GM12873 (cell line): Measurements from ENCODE around the gene OSBP2.
A peak's percentile ranks its signal among the peaks of the same experiment; 100 is the strongest.

Experiments
- TF ChIP-seq, protein P1 (sequence below): IDR thresholded peaks from 2 replicates; pipeline ENCODE4 v1.5.1; 2012; ENCODE audit warnings: low read depth, mild to moderate bottlenecking, moderate library complexity, low read length, control low read depth; ENCODE audit not compliant: insufficient read depth; ENCODE audit errors: missing control alignments

Gene OSBP2

DNA sequence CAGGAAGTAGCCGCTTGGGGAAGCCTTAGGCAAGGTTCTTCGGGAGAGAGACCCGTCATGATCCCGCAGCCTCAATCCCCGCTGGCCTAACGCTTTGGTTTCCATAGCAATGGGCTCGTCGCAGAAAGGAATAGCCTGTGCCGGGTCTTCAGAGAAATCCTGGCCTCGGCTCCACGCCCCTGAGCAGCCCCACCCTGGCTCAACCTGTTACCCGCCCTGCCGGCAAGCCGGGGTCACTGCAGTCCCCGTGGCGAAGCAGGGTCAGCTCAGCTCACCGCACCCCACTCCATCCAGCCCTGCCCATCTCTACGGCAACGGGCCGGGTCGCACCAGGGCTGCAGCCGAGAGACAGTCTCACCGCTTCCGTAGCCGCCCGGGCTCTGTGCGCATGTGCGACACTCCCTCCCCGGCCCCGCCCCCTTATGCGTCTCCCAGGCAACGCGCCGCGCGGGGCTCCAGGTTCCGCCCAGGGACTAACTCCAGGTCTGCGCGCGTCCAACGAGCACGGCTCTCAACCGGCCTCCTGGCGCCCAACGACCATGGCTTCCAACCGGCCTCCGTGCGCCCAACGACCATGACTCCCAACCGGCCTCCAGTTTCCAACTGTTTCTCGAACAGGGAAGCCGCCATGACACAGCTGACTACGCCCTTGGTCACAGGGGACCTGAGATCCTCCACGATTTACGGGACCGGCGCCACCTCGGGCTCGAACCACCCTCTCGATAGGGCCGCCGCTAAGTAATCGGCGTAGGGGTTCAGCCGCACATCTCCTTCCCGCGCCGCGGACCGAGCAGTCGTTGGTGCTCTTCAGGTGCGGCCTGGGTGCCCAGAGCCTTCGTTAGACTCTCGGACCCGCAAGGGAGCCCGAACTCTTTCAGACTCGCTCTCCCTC is 26.9 kb upstream of the OSBP2 start, which contains the start of gene DUSP18:
Gene DUSP18 (minus strand): TSS at position 382 of the 892 bp plus-strand sequence. CDS start 3,872 bp downstream, outside the sequence.
- TF ChIP-seq, protein P1, sequence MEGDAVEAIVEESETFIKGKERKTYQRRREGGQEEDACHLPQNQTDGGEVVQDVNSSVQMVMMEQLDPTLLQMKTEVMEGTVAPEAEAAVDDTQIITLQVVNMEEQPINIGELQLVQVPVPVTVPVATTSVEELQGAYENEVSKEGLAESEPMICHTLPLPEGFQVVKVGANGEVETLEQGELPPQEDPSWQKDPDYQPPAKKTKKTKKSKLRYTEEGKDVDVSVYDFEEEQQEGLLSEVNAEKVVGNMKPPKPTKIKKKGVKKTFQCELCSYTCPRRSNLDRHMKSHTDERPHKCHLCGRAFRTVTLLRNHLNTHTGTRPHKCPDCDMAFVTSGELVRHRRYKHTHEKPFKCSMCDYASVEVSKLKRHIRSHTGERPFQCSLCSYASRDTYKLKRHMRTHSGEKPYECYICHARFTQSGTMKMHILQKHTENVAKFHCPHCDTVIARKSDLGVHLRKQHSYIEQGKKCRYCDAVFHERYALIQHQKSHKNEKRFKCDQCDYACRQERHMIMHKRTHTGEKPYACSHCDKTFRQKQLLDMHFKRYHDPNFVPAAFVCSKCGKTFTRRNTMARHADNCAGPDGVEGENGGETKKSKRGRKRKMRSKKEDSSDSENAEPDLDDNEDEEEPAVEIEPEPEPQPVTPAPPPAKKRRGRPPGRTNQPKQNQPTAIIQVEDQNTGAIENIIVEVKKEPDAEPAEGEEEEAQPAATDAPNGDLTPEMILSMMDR = peak; percentile 49

DNA sequence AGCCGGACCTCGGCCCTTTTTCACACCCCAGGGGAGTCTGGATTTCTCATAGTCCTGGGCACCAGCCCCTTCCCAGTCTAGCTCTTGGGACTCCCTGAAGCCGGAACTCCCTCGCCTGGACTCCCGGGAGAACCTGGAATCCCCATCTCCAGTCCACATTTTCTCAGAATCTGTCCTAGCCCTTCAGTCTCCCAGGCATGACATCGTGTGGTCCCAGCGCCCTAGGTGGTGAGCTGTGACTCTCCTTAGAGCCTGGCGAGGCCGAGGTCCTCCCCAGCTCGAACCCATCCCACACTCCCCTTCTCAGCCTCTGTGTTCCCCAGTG is 26.3 kb upstream of the OSBP2 start:
- TF ChIP-seq, protein P1 = no peak

DNA sequence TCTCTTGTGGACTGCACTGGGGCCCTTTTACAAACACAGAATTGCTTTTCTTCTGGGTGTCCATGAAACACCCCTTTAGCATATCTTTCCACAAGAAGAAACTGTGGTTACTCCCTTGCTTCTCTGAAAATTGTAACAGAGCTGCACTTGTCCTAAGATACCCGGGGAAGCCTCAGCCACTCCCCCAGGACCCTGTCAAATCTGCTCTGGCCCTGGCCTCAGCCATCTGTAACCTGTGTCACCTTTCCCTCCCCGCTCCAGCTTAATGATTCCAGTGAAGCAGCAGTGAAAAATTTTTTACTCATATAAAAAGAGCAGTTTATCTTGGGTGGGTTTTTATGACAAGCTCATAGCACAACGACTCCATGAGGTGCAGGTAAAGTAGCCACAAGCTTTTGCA is 23.6 kb upstream of the OSBP2 start:
- TF ChIP-seq, protein P1 = no peak

DNA sequence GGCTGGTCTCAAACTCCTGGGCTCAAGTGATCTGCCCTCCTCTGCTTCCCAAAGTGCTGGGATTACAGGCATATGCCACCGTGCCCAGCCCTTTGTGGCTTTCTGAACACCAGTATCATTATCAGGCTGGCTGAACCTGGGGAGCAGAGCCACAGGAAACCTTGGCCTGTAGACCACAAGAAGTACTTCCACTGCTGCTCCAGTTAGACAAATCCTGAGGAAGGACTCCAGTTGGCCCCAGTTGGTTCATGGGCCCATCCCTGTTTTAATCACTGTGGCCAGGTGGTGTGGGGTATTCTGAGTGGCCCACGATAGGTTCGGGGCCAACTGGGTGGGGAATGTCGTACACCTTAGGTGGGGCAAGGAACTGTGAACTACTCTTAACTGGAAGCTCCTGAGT is 21.5 kb upstream of the OSBP2 start:
- TF ChIP-seq, protein P1 = no peak

DNA sequence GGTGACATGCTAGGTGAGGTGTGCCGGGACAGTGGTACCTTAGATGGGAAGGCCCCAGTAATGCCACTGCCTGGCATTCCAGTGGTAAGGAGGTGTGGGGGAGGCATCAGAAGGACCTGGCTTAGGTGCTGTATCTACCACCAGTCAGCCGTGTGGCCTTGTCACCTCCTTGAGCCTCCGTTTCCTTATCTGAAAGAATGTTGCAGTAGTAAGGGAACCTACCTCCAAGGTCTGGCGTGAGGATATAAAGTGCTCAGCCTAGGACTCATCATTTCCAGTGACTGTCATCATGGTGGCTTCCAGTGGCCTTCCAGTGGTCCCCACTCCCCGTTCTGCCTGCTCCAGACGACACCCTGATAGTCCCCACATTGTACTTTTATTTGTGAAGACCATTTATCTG is 20.2 kb upstream of the OSBP2 start:
- TF ChIP-seq, protein P1 = no peak

DNA sequence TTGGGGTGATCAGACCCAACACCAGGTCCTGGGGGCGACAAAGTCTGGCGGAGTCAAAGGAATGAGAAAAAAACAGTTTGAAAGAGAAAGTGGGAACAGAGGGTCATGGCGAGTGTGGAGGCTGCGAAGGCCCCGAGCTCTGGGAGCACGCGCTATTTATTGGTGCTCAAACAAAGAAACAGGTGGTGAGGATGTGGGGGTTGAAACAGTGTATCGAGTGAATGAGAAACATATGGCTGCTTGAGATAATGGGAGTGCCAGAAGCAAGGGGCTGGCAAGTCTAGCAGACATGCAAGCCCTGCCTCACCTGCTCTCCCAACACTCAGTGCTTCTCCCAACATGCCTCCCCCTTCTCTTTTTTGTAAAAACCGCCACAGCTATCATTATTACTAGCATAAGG is 19.2 kb upstream of the OSBP2 start:
- TF ChIP-seq, protein P1 = no peak

DNA sequence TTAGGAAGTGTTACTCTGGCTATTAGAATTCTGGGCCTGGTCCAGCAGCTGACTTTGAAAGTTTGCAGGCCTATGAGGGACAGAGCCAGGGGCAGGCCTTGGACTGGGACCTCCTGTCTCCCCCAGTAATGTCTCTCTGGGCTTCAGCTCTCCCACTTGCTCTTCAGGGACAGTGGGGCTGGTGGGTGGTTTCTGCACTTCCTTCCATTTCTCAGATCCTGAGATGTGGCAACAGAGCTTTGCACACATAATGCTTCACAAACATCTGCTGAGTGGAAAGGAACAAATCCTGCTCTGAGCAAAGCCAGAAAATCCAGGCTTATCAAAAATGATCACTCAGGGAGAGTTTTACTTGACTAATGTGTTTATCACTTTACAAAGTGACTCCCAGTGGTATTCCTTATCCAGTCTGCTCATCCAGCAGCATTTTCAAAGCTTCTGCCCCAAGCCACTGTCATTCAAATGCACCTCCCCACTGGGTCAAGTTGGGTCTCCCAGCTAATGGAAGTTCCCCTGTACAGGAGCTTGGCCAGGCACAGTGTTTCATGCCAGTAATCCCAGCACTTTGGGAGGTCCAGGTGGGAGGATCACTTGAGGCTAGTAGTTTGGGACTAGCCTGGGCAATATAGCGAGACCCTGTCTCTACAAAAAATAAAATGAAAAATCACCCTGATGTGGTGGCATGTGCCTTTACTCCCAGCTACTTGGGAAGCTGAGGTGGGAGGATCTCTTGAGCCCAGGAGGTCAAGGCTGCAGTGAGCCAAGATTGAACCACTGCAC is 13.5 kb upstream of the OSBP2 start:
- TF ChIP-seq, protein P1 = no peak
